Ovary (tissue), 9 donors: Measurements from ENCODE around the gene KCNMA1. TPM values are rescaled to one million over a fixed set of nuclear protein-coding genes. Genes with fewer than 3 reads are reported as not detected.

Experiments
- DNase-seq, 5 donors: peaks; one replicate each; pipeline ENCODE4 v3.0.0-alpha.2; 2019 to 2020
- H3K27ac ChIP-seq, 2 donors: fragments of 200-600 bp; one replicate each; pipeline versions ENCODE4 v1.5.1 to v1.8.0; 2019 to 2022
- H3K27me3 ChIP-seq: fragments of 200-600 bp; one replicate; pipeline ENCODE4 v1.8.0; 2022
- H3K36me3 ChIP-seq: fragments of 200-600 bp; sonication (generic); one replicate; pipeline ENCODE4 v1.5.1; 2019
- H3K4me1 ChIP-seq: one replicate; pipeline ENCODE4 v1.8.1; 2013; ENCODE audit warnings: mild to moderate bottlenecking, moderate library complexity; ENCODE audit not compliant: insufficient read depth
- H3K4me3 ChIP-seq: fragments of 200-600 bp; sonication (generic); one replicate; pipeline ENCODE4 v1.5.1; 2017
- H3K9me3 ChIP-seq, 2 donors: fragments of 200-600 bp in 1 of 2; sonication (generic) in 1 of 2; one replicate each; pipeline versions ENCODE4 v1.5.1 to v1.8.1; 2013 to 2019; ENCODE audit warnings: mild to moderate bottlenecking in 1 of 2, moderate library complexity in 1 of 2
- EP300 ChIP-seq: sonication (generic); formaldehyde crosslinking; IDR thresholded peaks from one replicate; pipeline ENCODE4 v1.6.1; 2017; ENCODE audit warnings: antibody characterized with exemption
- POLR2A ChIP-seq: fragments of 450-650 bp; IDR thresholded peaks from one replicate; pipeline ENCODE4 v1.6.1; 2017; ENCODE audit warnings: antibody characterized with exemption, mild to moderate bottlenecking, moderate library complexity
- WGBS, 3 donors: extraction: QIAGEN DNeasy Blood & Tissue Kit in 1 of 3; methylation state at CpG; one replicate each; pipeline versions ENCODE4 v1.1.5 to v1.1.7; 2013 to 2017; 5-methylcytosine and 5-hydroxymethylcytosine counted together
- intact Hi-C, 4 donors: fragments of 100-400 bp; cut with DNase I; formaldehyde crosslinking; loops; one replicate each; pipeline versions ENCODE4 v1.11.0 to v1.15.1; 2022 to 2023
- polyA plus RNA-seq, 2 donors: library from polyadenylated mRNA; stranded (reverse); fragments of 200-250 nt in 1 of 2; fragments of 350-450 nt in 1 of 2; fragmentation: Illumina TruSeq in 1 of 2; extraction: RNeasy Lipid Tissue Mini Kit (QIAGEN cat#74804) in 1 of 2; gene quantifications; one replicate each; pipeline ENCODE4 v1.2.3, GENCODE V29; 2013 to 2014
- total RNA-seq, 7 donors: library from RNA; depleted of rRNA in 2 of 7; stranded (reverse); fragments of >200 nt in 2 of 7; fragmentation: NEBNext Ultra II Directional in 3 of 7; extraction: Animal tissue kit (Norgen Biotek cat#: 25700) in 3 of 7; gene quantifications; one replicate each; pipeline versions ENCODE4 v1.1.0 to v1.2.4, GENCODE V29; 2016 to 2023
- TF ChIP-seq, protein P1 (sequence below), 3 donors: fragments of 450-650 bp in 2 of 3; fragments of 200-600 bp in 1 of 3; IDR thresholded peaks; one replicate each; pipeline versions ENCODE4 v1.5.1 to v1.8.0; 2016 to 2022; ENCODE audit warnings: antibody characterized with exemption in 3 of 3, mild to moderate bottlenecking in 1 of 3
- donor health status: DM: no; HTN: no; CAD: no; lungs with moderate emphysema.
- donor health status: DM: no; HTN: no; CAD: no.
- donor health status: Bipolar disorder and iron deficiency.
- donor health status: DM: yes; HTN: yes; CAD: no.
- donor health status: DM: no; HTN: no; CAD: no.
- donor health status: DM: yes; HTN: yes; CAD: no.

The KCNMA1 gene
- total and polyA plus RNA-seq, 9 donors, result 7.0 to 83.8 (median 25.1) TPM

DNA sequence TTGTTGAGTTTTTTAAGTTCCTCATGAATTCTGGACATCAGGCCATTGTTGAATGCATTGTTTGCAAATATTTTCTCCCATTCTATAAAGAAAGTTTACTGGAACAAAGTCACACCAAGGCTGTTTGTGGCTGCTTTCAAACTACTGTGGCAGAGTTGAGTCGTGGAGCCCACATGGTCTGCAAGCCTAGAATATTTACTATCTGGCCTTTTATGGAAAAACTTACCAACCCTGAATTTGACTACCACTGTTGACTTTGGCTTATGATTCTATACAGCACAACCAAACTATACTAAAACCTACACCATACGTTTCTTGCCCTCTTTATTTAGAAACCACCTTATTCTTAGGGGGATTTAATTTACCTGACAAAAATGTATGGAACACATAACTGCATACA, 239.1 kb downstream of the KCNMA1 start:
- no peak for DNase-seq
- WGBS, 3 donors, result 74 to 82% (median 78%) methylated on average over 2 of the region's 2 CpGs
- intact Hi-C loops, result loop anchor here in 3 of 4 donors (10.0 kb wide), 3 partner anchors 224 to 246 kb away; partner anchors contain the start of gene KCNMA1 (in 1 of the 3)
- Histone ChIP-seq H3K4me3 (no peak overlapping the region), H3K27me3 (no peaks in the 10 kb centered on the region), H3K9me3 (no peaks in the 10 kb centered on the region), H3K27ac (no peak overlapping the region), H3K36me3 (no peaks in the 10 kb centered on the region), H3K4me1 (no peaks in the 10 kb centered on the region)
- TF ChIP-seq EP300 (no peak), POLR2A (no peak)
- TF ChIP-seq, protein P1, sequence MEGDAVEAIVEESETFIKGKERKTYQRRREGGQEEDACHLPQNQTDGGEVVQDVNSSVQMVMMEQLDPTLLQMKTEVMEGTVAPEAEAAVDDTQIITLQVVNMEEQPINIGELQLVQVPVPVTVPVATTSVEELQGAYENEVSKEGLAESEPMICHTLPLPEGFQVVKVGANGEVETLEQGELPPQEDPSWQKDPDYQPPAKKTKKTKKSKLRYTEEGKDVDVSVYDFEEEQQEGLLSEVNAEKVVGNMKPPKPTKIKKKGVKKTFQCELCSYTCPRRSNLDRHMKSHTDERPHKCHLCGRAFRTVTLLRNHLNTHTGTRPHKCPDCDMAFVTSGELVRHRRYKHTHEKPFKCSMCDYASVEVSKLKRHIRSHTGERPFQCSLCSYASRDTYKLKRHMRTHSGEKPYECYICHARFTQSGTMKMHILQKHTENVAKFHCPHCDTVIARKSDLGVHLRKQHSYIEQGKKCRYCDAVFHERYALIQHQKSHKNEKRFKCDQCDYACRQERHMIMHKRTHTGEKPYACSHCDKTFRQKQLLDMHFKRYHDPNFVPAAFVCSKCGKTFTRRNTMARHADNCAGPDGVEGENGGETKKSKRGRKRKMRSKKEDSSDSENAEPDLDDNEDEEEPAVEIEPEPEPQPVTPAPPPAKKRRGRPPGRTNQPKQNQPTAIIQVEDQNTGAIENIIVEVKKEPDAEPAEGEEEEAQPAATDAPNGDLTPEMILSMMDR (IDR thresholded peaks at IDR 0.05), result no peak

DNA sequence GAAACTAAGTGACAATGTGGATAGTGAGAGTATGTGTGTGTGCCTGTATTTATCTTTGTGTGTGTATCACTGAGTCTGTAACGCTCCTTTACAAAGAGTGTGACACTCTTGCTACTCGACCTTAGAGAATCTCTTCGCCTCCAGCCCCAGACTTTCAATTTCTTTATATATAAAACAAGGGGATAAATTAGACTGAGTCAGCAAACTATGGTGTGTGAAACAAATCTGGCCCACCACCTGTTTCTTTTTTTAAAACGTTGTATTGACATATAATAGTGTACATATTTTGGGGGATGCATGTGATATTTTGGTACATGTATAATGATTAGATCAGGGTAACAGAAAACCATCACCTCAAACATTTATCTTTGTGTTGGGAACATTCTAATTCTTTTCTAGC, 240.5 kb downstream of the KCNMA1 start:
- WGBS, 3 donors, result 26 to 53% (median 48%) methylated on average over 4 of the region's 4 CpGs
- H3K9me3 ChIP-seq, result no peaks in the 10 kb centered on the region
- no peak overlapping the region for H3K4me3 ChIP-seq
- no peak overlapping the region for H3K27ac ChIP-seq
- no peaks in the 10 kb centered on the region for H3K36me3 ChIP-seq
- no peak for TF ChIP-seq EP300
- DNase-seq, result no peak
- H3K4me1 ChIP-seq, result no peaks in the 10 kb centered on the region
- H3K27me3 ChIP-seq, result no peaks in the 10 kb centered on the region
- intact Hi-C loops, result loop anchor here in 3 of 4 donors (10.0 kb wide), 3 partner anchors 222 to 248 kb away; partner anchors contain the start of gene KCNMA1 (in 1 of the 3)

DNA sequence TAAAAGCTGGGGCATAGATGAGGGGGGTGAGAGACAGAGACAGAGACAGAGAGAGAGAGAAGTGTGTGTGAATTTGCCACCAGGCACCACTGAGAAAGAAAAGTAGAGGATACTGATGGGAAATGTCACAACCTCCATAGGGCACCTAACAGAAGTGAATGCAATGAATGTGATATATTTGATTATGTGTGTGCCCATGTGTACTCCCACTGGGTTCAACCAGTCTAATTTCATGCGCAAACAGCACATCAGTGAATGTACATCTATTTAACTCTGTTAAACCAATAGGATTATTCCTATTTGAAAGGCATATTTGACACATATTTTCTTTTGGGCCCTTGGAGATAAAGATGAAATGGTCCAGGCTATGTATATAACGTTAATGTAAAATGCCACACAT, 241.3 kb downstream of the KCNMA1 start:
- TF ChIP-seq, protein P1 (IDR thresholded peaks at IDR 0.05), result no peak
- TF ChIP-seq EP300, result no peak
- TF ChIP-seq POLR2A, result no peak
- Histone ChIP-seq H3K27ac (no peak overlapping the region), H3K36me3 (no peaks in the 10 kb centered on the region), H3K4me3 (no peak overlapping the region), H3K4me1 (peaks cover 2% of the 10 kb centered on the region), H3K9me3 (no peaks in the 10 kb centered on the region), H3K27me3 (no peaks in the 10 kb centered on the region)
- intact Hi-C loops, result loop anchor here in 3 of 4 donors (10.0 kb wide), 3 partner anchors 221 to 249 kb away; partner anchors contain the start of gene KCNMA1 (in 1 of the 3)
- DNase-seq, result no peak
- WGBS, 3 donors, result 96 to 99% (median 96%) methylated on average over 2 of the region's 2 CpGs

DNA sequence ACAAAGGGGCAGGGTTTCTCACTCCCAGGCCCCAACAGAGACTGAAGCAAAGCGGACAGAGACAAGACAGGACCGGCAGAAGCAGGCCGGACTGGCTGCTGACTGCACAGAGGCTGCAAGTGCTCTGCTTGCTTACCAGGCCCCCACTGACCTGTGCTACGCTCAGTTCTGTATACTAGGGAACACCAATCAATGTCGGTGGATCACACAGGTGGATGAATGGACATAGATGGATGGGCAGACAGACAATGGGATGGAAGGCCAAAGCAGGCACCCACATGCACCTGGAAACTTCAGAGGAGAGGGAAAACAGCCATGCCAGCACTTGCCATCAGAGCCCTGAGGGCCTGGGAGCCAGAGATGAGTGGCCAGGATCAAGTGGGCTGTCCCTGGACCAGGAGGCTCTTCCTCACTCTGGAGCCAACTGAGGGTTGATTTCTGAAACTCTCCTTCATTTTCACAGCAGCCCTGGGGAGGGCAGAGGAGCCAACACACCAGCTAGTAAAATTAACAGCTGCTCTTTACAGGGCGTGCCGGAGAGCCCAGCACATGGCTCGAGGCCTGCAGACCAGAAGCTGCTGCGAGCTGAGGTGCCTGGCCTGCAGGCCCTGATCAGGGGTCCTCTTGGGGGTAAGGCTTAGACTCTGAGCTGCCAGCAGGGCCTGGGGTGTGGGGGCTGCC, 243.6 kb downstream of the KCNMA1 start:
- no peaks in the 10 kb centered on the region for H3K27me3 ChIP-seq
- 88 to 93% (median 88%) methylated on average over 9 of the region's 9 CpGs for WGBS, 3 donors
- DNase-seq, result no peak
- H3K36me3 ChIP-seq, result no peaks in the 10 kb centered on the region
- peaks cover 12% of the 10 kb centered on the region for H3K4me1 ChIP-seq
- intact Hi-C loops, result loop anchor here (5.0 to 10.0 kb wide), 5 partner anchors 219 to 251 kb away; partner anchors contain the start of gene KCNMA1 (in 2 of the 4)
- no peak overlapping the region for H3K4me3 ChIP-seq
- H3K27ac ChIP-seq, result no peak overlapping the region
- TF ChIP-seq, protein P1 (IDR thresholded peaks at IDR 0.05), result no peak
- TF ChIP-seq EP300 (no peak), POLR2A (no peak)
- no peaks in the 10 kb centered on the region for H3K9me3 ChIP-seq

- intact Hi-C loops, result loop anchor here (5.0 to 10.0 kb wide), 5 partner anchors 219 to 251 kb away; partner anchors contain the start of gene KCNMA1 (in 2 of the 4)
- Histone ChIP-seq H3K4me3 (no peak overlapping the region), H3K9me3 (no peaks in the 10 kb centered on the region), H3K4me1 (peaks cover 12% of the 10 kb centered on the region), H3K27me3 (no peaks in the 10 kb centered on the region), H3K27ac (no peak overlapping the region), H3K36me3 (no peaks in the 10 kb centered on the region)
- no peak for DNase-seq
- TF ChIP-seq EP300, result no peak
- TF ChIP-seq POLR2A, result no peak
- TF ChIP-seq, protein P1 (IDR thresholded peaks at IDR 0.05), result no peak
- WGBS, 3 donors, result 91 to 94% (median 92%) methylated on average over 3 of the region's 3 CpGs
These were observed 244.2 kb downstream of the KCNMA1 start for GRCh38 chr10:77393411-77393810.
